Nephron progenitor cell (in vitro differentiated cells): ENCODE data around the gene NOC2L.
"Not testable (repeated sequence)": the region's sequence is repeated elsewhere in the genome, so short reads cannot be mapped to it uniquely, and the experiment has no call there.

ENCODE experiments used
- DNase-seq: peaks from one replicate; pipeline ENCODE4 v3.0.0; 2021
- H3K27ac Mint-ChIP-seq: 2 replicates; pipeline ENCODE4 v1.8.0; 2021; ENCODE audit warnings: mild to moderate bottlenecking, moderate library complexity, mixed read lengths
- H3K27me3 Mint-ChIP-seq: 2 replicates; pipeline ENCODE4 v1.8.0; 2021; ENCODE audit warnings: mild to moderate bottlenecking, low read depth, mixed read lengths; ENCODE audit not compliant: poor library complexity
- H3K36me3 Mint-ChIP-seq: 2 replicates; pipeline ENCODE4 v1.8.0; 2021; ENCODE audit warnings: low read depth, mixed read lengths
- H3K4me1 Mint-ChIP-seq: 2 replicates; pipeline ENCODE4 v1.8.0; 2021; ENCODE audit warnings: mixed read lengths
- H3K4me3 Mint-ChIP-seq: 2 replicates; pipeline ENCODE4 v1.8.0; 2021; ENCODE audit warnings: mild to moderate bottlenecking, moderate library complexity, mixed read lengths
- H3K9me3 Mint-ChIP-seq: 2 replicates; pipeline ENCODE4 v1.8.0; 2021; ENCODE audit warnings: mild to moderate bottlenecking, moderate library complexity, mixed read lengths
- CTCF ChIP-seq: fragments of 200-600 bp; sonication (generic); IDR thresholded peaks from 2 replicates; pipeline ENCODE4 v1.5.0; 2021; ENCODE audit warnings: antibody characterized with exemption

NOC2L gene

GRCh38 chr1:980137-980571 lies 21.1 kb upstream of the NOC2L start:
- Mint-ChIP-seq H3K27me3 (peaks cover 50% of the 10 kb centered on the region), H3K27ac (no peak overlapping the region), H3K36me3 (peaks cover 4% of the 10 kb centered on the region), H3K9me3 (peaks cover 6% of the 10 kb centered on the region), H3K4me1 (peaks cover 14% of the 10 kb centered on the region), H3K4me3 (no peak overlapping the region)
- no peak for TF ChIP-seq CTCF
- DNase-seq = no peak

- DNase-seq = no peak
- peaks cover 17% of the 10 kb centered on the region for H3K4me1 Mint-ChIP-seq
- no peak overlapping the region for H3K27ac Mint-ChIP-seq
- peaks cover 50% of the 10 kb centered on the region for H3K27me3 Mint-ChIP-seq
- H3K4me3 Mint-ChIP-seq = no peak overlapping the region
- peaks cover 4% of the 10 kb centered on the region for H3K36me3 Mint-ChIP-seq
- H3K9me3 Mint-ChIP-seq = peaks cover 6% of the 10 kb centered on the region
- no peak for TF ChIP-seq CTCF
These were observed 20.7 kb upstream of the NOC2L start for GRCh38 chr1:979744-980072.

GRCh38 chr1:978835-979743 lies 20.0 kb upstream of the NOC2L start:
- H3K4me3 Mint-ChIP-seq = no peak overlapping the region
- no peak overlapping the region for H3K27ac Mint-ChIP-seq
- peaks cover 18% of the 10 kb centered on the region for H3K4me1 Mint-ChIP-seq
- H3K9me3 Mint-ChIP-seq = peaks cover 6% of the 10 kb centered on the region
- TF ChIP-seq CTCF = no peak
- no peak for DNase-seq
- peaks cover 52% of the 10 kb centered on the region for H3K27me3 Mint-ChIP-seq
- peaks cover 4% of the 10 kb centered on the region for H3K36me3 Mint-ChIP-seq

- TF ChIP-seq CTCF = no peak
- Mint-ChIP-seq H3K27ac (peak overlapping the region; percentile 54), H3K4me3 (no peak overlapping the region), H3K36me3 (peaks cover 4% of the 10 kb centered on the region), H3K27me3 (peaks cover 49% of the 10 kb centered on the region), H3K9me3 (peaks cover 6% of the 10 kb centered on the region), H3K4me1 (peaks cover 18% of the 10 kb centered on the region)
- no peak for DNase-seq
These were observed 19.2 kb upstream of the NOC2L start for GRCh38 chr1:978069-978834.

GRCh38 chr1:976791-977190 lies 17.7 kb upstream of the NOC2L start:
- not testable (repeated sequence) for H3K9me3 Mint-ChIP-seq, H3K36me3 Mint-ChIP-seq, H3K4me3 Mint-ChIP-seq, H3K27ac Mint-ChIP-seq
- Mint-ChIP-seq H3K27me3 (peaks cover 50% of the 10 kb centered on the region), H3K4me1 (peaks cover 12% of the 10 kb centered on the region)
- DNase-seq = peak; percentile 41

GRCh38 chr1:975896-976683 lies 17.0 kb upstream of the NOC2L start:
- Mint-ChIP-seq H3K4me3 (no peak overlapping the region), H3K4me1 (peaks cover 12% of the 10 kb centered on the region), H3K36me3 (peaks cover 4% of the 10 kb centered on the region), H3K9me3 (peaks cover 6% of the 10 kb centered on the region), H3K27me3 (peaks cover 54% of the 10 kb centered on the region), H3K27ac (no peak overlapping the region)
- peak; percentile 80 for DNase-seq
- TF ChIP-seq CTCF = peak; percentile 55
